HCT116 (cell line): Measurements from ENCODE around the gene MAPK8. TPM values are rescaled to one million over a fixed set of nuclear protein-coding genes. Genes with fewer than 3 reads are reported as not detected.

Experiments used
- ATAC-seq: fragments of 200-7000 bp; cut with Tn5 transposase; 2 replicates; pipeline ENCODE4 v1.9.1; 2020; ENCODE audit warnings: mild to moderate bottlenecking, moderate library complexity
- BruUV-seq: library from RNA; stranded (reverse); fragments of 400-500 nt; replicated peaks from 2 replicates; lab custom pipeline; 2021; lab: Mats Ljungman, UMichigan
- CTCF ChIA-PET: fragments of 300-600 bp; sonication (Branson Sonifier 250); formaldehyde crosslinking; loops from one replicate; lab custom pipeline; 2021; ENCODE audit warnings: antibody characterized with exemption; lab: Charles Lee
- POLR2A ChIA-PET: fragments of 300-600, 350-600 bp; sonication (Branson Sonifier 250); formaldehyde crosslinking; loops from one replicate; lab custom pipeline; 2021; ENCODE audit warnings: antibody characterized with exemption; lab: Charles Lee
- RAD21 ChIA-PET, 2 experiments: fragments of 300-600 bp; sonication (Branson Sonifier 250); formaldehyde crosslinking; loops; one replicate each; lab custom pipeline; 2023; ENCODE audit warnings: low total read pairs in 2 of 2; ENCODE audit not compliant: uncharacterized antibody in 2 of 2, unreplicated experiment in 2 of 2, low non-redundant PET in 1 of 2; lab: Charles Lee
- DNase-seq: peaks from one replicate; pipeline ENCODE4 v3.0.0-alpha.2; 2010; ENCODE audit warnings: low read depth, low spot score
- H2AFZ ChIP-seq: fragments of 200-600 bp; shearing (Covaris generic), sonication (generic); 2 replicates; pipeline ENCODE4 v1.6.1; 2017; ENCODE audit warnings: low read depth, mixed run types, mixed read lengths, antibody characterized with exemption, low read length; ENCODE audit not compliant: poor library complexity, severe bottlenecking
- H3K27ac ChIP-seq: 2 replicates; pipeline ENCODE4 v1.5.1; 2012; ENCODE audit warnings: low read depth, low read length
- H3K27me3 ChIP-seq: fragments of 200-600 bp; sonication (generic); 2 replicates; pipeline ENCODE4 v1.6.1; 2016; ENCODE audit warnings: mixed run types, low read length, mixed read lengths; ENCODE audit not compliant: insufficient read depth
- H3K36me3 ChIP-seq, 2 experiments: fragments of 200-500 bp in 1 of 2; fragments of 200-600 bp in 1 of 2; sonication (Bioruptor generic) in 1 of 2; sonication (generic) in 1 of 2; 2 replicates each; pipeline versions ENCODE4 v1.5.1 to v1.6.1; 2014 to 2016; ENCODE audit warnings: low read length in 2 of 2, inconsistent platforms in 1 of 2, mixed read lengths in 1 of 2, mixed run types in 1 of 2; ENCODE audit not compliant: insufficient read depth in 2 of 2, control insufficient read depth in 1 of 2
- H3K4me1 ChIP-seq, 2 experiments: fragments of 200-600 bp in 1 of 2; sonication (generic) in 1 of 2; 2 replicates each; pipeline versions ENCODE4 v1.5.1 to v1.6.1; 2012 to 2017; ENCODE audit warnings: low read length in 2 of 2, inconsistent platforms in 1 of 2, mild to moderate bottlenecking in 1 of 2, mixed read lengths in 1 of 2, mixed run types in 1 of 2, moderate library complexity in 1 of 2; ENCODE audit not compliant: insufficient read depth in 2 of 2, control insufficient read depth in 1 of 2
- H3K4me2 ChIP-seq: fragments of 200-600 bp; sonication (generic); 2 replicates; pipeline ENCODE4 v1.6.1; 2017; ENCODE audit warnings: mixed run types, low read length, mixed read lengths
- H3K4me3 ChIP-seq, 2 experiments: fragments of 200-600 bp in 1 of 2; sonication (generic) in 1 of 2; replicated peaks in 1 of 2; 2 replicates each; pipeline ENCODE4 v1.5.1; 2011 to 2016; ENCODE audit warnings: low read length in 2 of 2, control low read depth in 1 of 2, low read depth in 1 of 2, mild to moderate bottlenecking in 1 of 2, mixed read lengths in 1 of 2, mixed run types in 1 of 2
- H3K79me2 ChIP-seq: fragments of 200-600 bp; sonication (generic); 2 replicates; pipeline ENCODE4 v1.6.1; 2017; ENCODE audit warnings: mild to moderate bottlenecking, mixed run types, low read length, moderate library complexity, mixed read lengths; ENCODE audit not compliant: insufficient read depth
- H3K9ac ChIP-seq: fragments of 200-600 bp; sonication (generic); 2 replicates; pipeline ENCODE4 v1.6.1; 2016; ENCODE audit warnings: low read length, mixed read lengths
- H3K9me2 ChIP-seq: fragments of 200-600 bp; sonication (generic), shearing (Covaris generic); 2 replicates; pipeline ENCODE4 v1.6.1; 2017; ENCODE audit warnings: mixed run types, mild to moderate bottlenecking, moderate library complexity; ENCODE audit not compliant: insufficient read depth
- H3K9me3 ChIP-seq, 2 experiments: fragments of 200-500 bp in 1 of 2; fragments of 200-600 bp in 1 of 2; sonication (Bioruptor generic) in 1 of 2; sonication (generic) in 1 of 2; 2 replicates each; pipeline ENCODE4 v1.6.1; 2014 to 2017; ENCODE audit warnings: low read length in 2 of 2, mixed read lengths in 2 of 2, inconsistent platforms in 1 of 2, low read depth in 1 of 2, mild to moderate bottlenecking in 1 of 2, mixed run types in 1 of 2, moderate library complexity in 1 of 2; ENCODE audit not compliant: control insufficient read depth in 1 of 2, insufficient read depth in 1 of 2
- H4K20me1 ChIP-seq: fragments of 200-600 bp; sonication (generic), shearing (Covaris generic); 2 replicates; pipeline ENCODE4 v1.6.1; 2017; ENCODE audit warnings: mixed run types, mild to moderate bottlenecking, moderate library complexity; ENCODE audit not compliant: insufficient read depth
- ATF3 ChIP-seq: IDR thresholded peaks from 2 replicates; pipeline ENCODE4 v1.6.1; 2012
- CBX3 ChIP-seq: IDR thresholded peaks from 2 replicates; pipeline ENCODE4 v1.6.1; 2012; ENCODE audit warnings: low read depth
- ELF1 ChIP-seq: IDR thresholded peaks from 2 replicates; pipeline ENCODE4 v1.6.1; 2012; ENCODE audit warnings: low read depth, borderline replicate concordance
- EZH2 ChIP-seq: fragments of 200-600 bp; sonication (generic); IDR thresholded peaks from 2 replicates; pipeline ENCODE4 v1.6.1; 2017; ENCODE audit warnings: antibody characterized with exemption, mixed run types
- EZH2phosphoT487 ChIP-seq: fragments of 200-600 bp; IDR thresholded peaks from 2 replicates; pipeline ENCODE4 v1.6.1; 2018; ENCODE audit warnings: antibody characterized with exemption, borderline replicate concordance
- FOSL1 ChIP-seq: IDR thresholded peaks from 2 replicates; pipeline ENCODE4 v1.6.1; 2012; ENCODE audit warnings: low read depth
- JUND ChIP-seq: IDR thresholded peaks from 2 replicates; pipeline ENCODE4 v1.6.1; 2012
- MAX ChIP-seq: IDR thresholded peaks from 2 replicates; pipeline ENCODE4 v1.6.1; 2012
- POLR2A ChIP-seq: IDR thresholded peaks from 2 replicates; pipeline ENCODE4 v1.7.0; 2011; ENCODE audit warnings: borderline replicate concordance; ENCODE audit not compliant: insufficient read depth, insufficient read length; ENCODE audit errors: extremely low read depth
- POLR2AphosphoS5 ChIP-seq: IDR thresholded peaks from 2 replicates; pipeline ENCODE4 v1.6.1; 2011; ENCODE audit warnings: mild to moderate bottlenecking, low read depth, low read length, moderate library complexity
- SIN3A ChIP-seq: IDR thresholded peaks from 2 replicates; pipeline ENCODE4 v1.6.1; 2012; ENCODE audit warnings: low read depth
- SP1 ChIP-seq: IDR thresholded peaks from 2 replicates; pipeline ENCODE4 v1.6.1; 2012; ENCODE audit warnings: low read depth
- SRF ChIP-seq: IDR thresholded peaks from 2 replicates; pipeline ENCODE4 v1.6.1; 2012; ENCODE audit warnings: low read depth
- TCF7L2 ChIP-seq: IDR thresholded peaks from 2 replicates; pipeline ENCODE4 v1.7.0; 2011; ENCODE audit warnings: borderline replicate concordance, inconsistent platforms; ENCODE audit not compliant: insufficient read depth, insufficient read length; ENCODE audit errors: extremely low read depth
- YY1 ChIP-seq: IDR thresholded peaks from 2 replicates; pipeline ENCODE4 v1.6.1; 2011; ENCODE audit warnings: low read length, low read depth, moderate library complexity, mild to moderate bottlenecking; ENCODE audit not compliant: insufficient replicate concordance; ENCODE audit errors: extremely low read depth
- ZBTB33 ChIP-seq: IDR thresholded peaks from 2 replicates; pipeline ENCODE4 v1.6.1; 2011; ENCODE audit warnings: mild to moderate bottlenecking, low read length, moderate library complexity; ENCODE audit not compliant: insufficient replicate concordance; ENCODE audit errors: extremely low read depth
- ZFX ChIP-seq: fragments of 450-650 bp; IDR thresholded peaks from 2 replicates; pipeline ENCODE4 v1.6.1; 2017
- ZNF274 ChIP-seq: fragments of 200-500 bp; sonication (Bioruptor generic); IDR thresholded peaks from 2 replicates; pipeline ENCODE4 v1.6.1; 2014; ENCODE audit warnings: mild to moderate bottlenecking, low read depth, low read length, inconsistent platforms
- intact Hi-C: fragments of 100-400 bp; cut with micrococcal nuclease; formaldehyde crosslinking; loops from 2 replicates; pipeline ENCODE4 v1.10.0; 2022
- total RNA-seq: library from RNA; stranded (reverse); gene quantifications from one replicate; pipeline ENCODE4 v1.2.1, GENCODE V29; 2021; ENCODE audit not compliant: unreplicated experiment

Gene MAPK8
- total RNA-seq, 1 experiment from 2014 or later: 71.0 TPM

GRCh38 chr10:48412933-48413332 is 106.5 kb downstream of the MAPK8 start:
- Histone ChIP-seq H3K4me1 (no peaks in the 10 kb centered on the region), H3K9me2 (no peaks in the 10 kb centered on the region), H3K27me3 (no peaks in the 10 kb centered on the region), H3K27ac (no peak overlapping the region), H3K9ac (no peak overlapping the region), H4K20me1 (no peaks in the 10 kb centered on the region), H3K4me2 (no peak overlapping the region), H3K4me3 (no peak overlapping the region), H2AFZ (no peak overlapping the region), H3K36me3 (peaks cover 0 to 10% of the 10 kb centered on the region in 2 experiments; a peak in 1 of 4 replicates), H3K79me2 (no peaks in the 10 kb centered on the region), H3K9me3 (no peaks in the 10 kb centered on the region)
- no TSS peak for BruUV-seq
- DNase-seq: no peak
- no peak for ATAC-seq
- POLR2A ChIA-PET: no interaction called here
- RAD21 ChIA-PET: no interaction called here
- TF ChIP-seq SIN3A (no peak), TCF7L2 (no peak), CBX3 (no peak), EZH2phosphoT487 (no peak), EZH2 (no peak), ATF3 (no peak), YY1 (no peak), JUND (no peak), POLR2A (no peak), ZFX (no peak), FOSL1 (no peak), POLR2AphosphoS5 (no peak), ELF1 (no peak)
- CTCF ChIA-PET: no interaction called here
- intact Hi-C loops: no loop called here

GRCh38 chr10:48414160-48414559 is 107.7 kb downstream of the MAPK8 start:
- intact Hi-C loops: no loop called here
- CTCF ChIA-PET: interaction anchor here (0.7 kb wide), 1 partner anchor 171 kb away, joined by 3 read pairs; no protein-coding TSS in a partner anchor
- H3K4me2 ChIP-seq: no peak overlapping the region
- no peak for TF ChIP-seq SRF
- TF ChIP-seq SP1: no peak
- TF ChIP-seq CBX3: no peak
- TF ChIP-seq ZNF274: no peak
- no peak for TF ChIP-seq ZBTB33
- no peak for TF ChIP-seq EZH2
- no peak for TF ChIP-seq MAX

More at GRCh38 chr10:48414160-48414559, 107.7 kb downstream of the MAPK8 start:
- Histone ChIP-seq H3K4me3 (no peak overlapping the region), H3K9me2 (no peaks in the 10 kb centered on the region), H3K27ac (no peak overlapping the region), H3K9ac (no peak overlapping the region), H3K27me3 (no peaks in the 10 kb centered on the region), H3K36me3 (peaks cover 0 to 10% of the 10 kb centered on the region in 2 experiments; a peak in 1 of 4 replicates), H3K79me2 (no peaks in the 10 kb centered on the region), H3K4me1 (no peaks in the 10 kb centered on the region), H3K9me3 (no peaks in the 10 kb centered on the region), H4K20me1 (no peaks in the 10 kb centered on the region), H2AFZ (no peak overlapping the region)
- no peak for DNase-seq
- BruUV-seq: no TSS peak
- POLR2A ChIA-PET: no interaction called here
- RAD21 ChIA-PET: no interaction called here
- ATAC-seq: no peak
